GM10248 (cell line): ENCODE data around the gene ADAM22.

ENCODE experiments used
- CTCF ChIA-PET: fragments of 300-600 bp; sonication (Branson Sonifier 250); formaldehyde crosslinking; extraction: SDS; loops from one replicate; lab custom pipeline; 2021; ENCODE audit warnings: antibody characterized with exemption; lab: Yijun Ruan, JAX
- POLR2A ChIA-PET: fragments of 350-650 bp; sonication (Branson Sonifier 250); formaldehyde crosslinking; extraction: SDS; loops from one replicate; lab custom pipeline; 2020; ENCODE audit warnings: antibody characterized with exemption; lab: Yijun Ruan, JAX
- DNase-seq: peaks from one replicate; pipeline ENCODE4 v3.0.0; 2012; ENCODE audit errors: extremely low spot score
- TF ChIP-seq, protein P1 (sequence below): IDR thresholded peaks from 2 replicates; pipeline ENCODE4 v1.5.1; 2012; ENCODE audit warnings: mild to moderate bottlenecking, low read depth; ENCODE audit errors: extremely low read depth, missing control alignments, control extremely low read depth

The ADAM22 gene

DNA sequence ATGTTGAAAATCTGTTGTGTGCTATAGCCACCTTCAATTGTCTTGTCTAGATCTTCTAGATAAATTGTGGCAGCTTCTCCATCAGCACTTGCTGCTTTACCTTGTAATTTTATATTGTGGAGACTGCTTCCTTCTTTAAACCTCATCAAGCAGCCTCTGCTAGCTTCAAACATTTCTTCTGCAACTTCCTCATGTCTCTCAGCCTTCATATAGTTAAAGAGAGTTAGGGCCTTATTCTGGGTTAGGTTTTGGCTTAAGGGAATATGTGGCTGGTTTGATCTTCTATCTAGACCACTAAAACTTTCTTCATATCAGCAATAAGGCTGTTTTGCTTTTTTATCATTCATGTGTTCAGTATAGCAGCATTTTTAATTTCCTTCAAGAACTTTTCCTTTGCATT lies 128.2 kb downstream of the ADAM22 start:
- ChIA-PET CTCF (interaction anchor here (1.0 to 2.3 kb wide), 2 partner anchors 11 to 19 kb away, joined by 3 to 9 read pairs; no protein-coding TSS in a partner anchor), POLR2A (interaction anchor here (0.6 kb wide), 1 partner anchor 33 kb away, joined by 3 read pairs; no protein-coding TSS in a partner anchor)
- DNase-seq, result no peak
- TF ChIP-seq, protein P1, sequence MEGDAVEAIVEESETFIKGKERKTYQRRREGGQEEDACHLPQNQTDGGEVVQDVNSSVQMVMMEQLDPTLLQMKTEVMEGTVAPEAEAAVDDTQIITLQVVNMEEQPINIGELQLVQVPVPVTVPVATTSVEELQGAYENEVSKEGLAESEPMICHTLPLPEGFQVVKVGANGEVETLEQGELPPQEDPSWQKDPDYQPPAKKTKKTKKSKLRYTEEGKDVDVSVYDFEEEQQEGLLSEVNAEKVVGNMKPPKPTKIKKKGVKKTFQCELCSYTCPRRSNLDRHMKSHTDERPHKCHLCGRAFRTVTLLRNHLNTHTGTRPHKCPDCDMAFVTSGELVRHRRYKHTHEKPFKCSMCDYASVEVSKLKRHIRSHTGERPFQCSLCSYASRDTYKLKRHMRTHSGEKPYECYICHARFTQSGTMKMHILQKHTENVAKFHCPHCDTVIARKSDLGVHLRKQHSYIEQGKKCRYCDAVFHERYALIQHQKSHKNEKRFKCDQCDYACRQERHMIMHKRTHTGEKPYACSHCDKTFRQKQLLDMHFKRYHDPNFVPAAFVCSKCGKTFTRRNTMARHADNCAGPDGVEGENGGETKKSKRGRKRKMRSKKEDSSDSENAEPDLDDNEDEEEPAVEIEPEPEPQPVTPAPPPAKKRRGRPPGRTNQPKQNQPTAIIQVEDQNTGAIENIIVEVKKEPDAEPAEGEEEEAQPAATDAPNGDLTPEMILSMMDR, result no peak

DNA sequence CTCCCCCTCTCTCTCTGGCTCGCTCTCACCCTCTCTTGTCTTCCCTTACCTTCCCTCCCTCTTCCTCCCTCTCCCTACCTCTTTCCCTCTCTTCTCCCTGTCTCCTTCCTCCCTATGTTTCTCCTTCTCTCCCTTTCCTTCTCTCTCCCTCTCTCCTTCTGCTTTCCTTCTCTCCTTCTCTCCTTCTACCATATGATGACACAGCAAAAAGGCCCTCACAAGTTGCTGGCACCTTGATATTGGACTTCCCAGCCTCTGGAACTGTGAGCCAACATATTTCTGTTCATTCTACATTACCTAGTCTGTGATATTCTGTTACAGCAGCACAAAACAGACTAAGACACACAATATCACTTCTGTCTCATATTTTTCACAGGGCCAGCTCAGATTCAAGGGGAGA lies 135.0 kb downstream of the ADAM22 start:
- TF ChIP-seq, protein P1, result no peak
- DNase-seq, result no peak
- POLR2A ChIA-PET, result no interaction called here
- CTCF ChIA-PET, result interaction anchor here (1.1 to 1.8 kb wide), 5 partner anchors 10 to 24 kb away, joined by 3 to 5 read pairs (median 3); no protein-coding TSS in a partner anchor

DNA sequence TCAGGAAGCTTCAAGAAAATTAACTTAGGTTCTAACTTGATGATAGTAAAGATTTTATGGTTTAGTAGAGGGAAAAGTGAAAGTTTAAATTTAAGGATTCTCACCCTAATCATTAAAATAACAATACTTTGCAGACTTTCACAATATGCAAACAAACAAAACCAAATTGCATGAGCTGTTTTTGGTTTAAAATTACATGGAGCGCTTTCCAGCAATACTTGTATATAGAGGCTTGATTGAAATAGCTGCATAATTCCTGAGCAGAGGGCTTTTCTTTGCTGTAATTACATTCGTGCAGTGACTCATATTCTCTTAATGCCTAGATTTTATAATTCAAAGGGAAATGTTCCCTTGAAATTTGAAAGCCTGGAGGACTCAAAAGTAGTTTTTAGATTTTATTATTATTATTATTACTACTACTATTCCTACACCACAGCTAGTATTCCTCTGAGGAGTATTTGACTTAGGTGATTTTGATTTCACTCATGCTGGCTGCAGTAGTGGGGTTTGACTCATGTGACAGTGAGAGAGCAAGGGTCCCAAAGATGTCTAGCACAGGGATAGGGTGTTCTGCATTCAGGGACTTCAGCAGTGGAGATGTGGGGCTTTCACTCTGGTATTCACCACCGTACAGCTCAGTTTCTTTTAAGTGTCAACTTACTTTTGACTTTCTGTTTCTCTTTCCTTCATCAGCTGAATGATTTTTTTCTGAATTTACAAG lies 138.1 kb downstream of the ADAM22 start:
- DNase-seq, result peak; percentile 23
- CTCF ChIA-PET, result interaction anchor here (1.0 to 2.4 kb wide), 10 partner anchors 10 to 43 kb away, joined by 3 to 9 read pairs (median 4); no protein-coding TSS in a partner anchor
- POLR2A ChIA-PET, result no interaction called here
- TF ChIP-seq, protein P1, result no peak

DNA sequence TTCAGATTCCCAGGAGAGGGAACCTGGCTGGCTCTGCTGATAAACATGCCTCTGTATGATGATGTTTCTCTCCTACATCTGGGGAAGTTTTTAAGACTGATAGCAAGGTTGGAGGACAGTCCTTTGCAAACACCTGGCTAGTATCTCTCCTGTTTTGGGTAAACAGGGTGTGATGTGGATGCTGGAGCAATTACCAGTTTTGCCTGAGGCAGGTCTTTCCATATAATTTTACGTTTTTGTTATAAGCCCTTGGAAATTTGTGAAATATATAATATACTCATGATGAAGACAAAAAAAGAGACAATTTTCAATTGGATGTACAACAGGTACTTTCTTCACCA lies 138.6 kb downstream of the ADAM22 start:
- POLR2A ChIA-PET, result no interaction called here
- TF ChIP-seq, protein P1, result no peak
- DNase-seq, result no peak
- CTCF ChIA-PET, result interaction anchor here (1.1 to 2.4 kb wide), 8 partner anchors 11 to 39 kb away, joined by 3 to 9 read pairs (median 4); no protein-coding TSS in a partner anchor

DNA sequence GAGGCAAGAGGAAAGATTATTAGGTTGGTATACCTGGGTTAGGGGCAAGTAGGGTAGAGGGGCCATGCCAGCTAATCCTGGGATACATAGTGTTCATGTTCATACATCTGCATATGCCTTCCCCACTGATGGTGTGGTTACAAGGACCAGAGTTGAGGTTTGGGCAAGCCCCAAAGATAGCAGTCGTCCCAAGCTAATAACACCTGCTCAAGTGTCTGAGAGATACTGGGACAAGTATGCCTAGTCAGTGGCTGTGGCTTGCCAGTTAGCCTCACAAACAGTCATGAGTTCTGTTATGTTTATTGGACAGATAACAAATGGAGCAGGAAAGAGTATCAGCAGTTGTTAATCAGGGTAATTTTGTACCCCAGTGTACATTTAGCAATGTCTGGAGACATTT lies 139.6 kb downstream of the ADAM22 start:
- POLR2A ChIA-PET, result no interaction called here
- no peak for DNase-seq
- TF ChIP-seq, protein P1, result no peak
- CTCF ChIA-PET, result interaction anchor here (0.9 to 2.4 kb wide), 4 partner anchors 11 to 33 kb away, joined by 3 to 9 read pairs (median 4); no protein-coding TSS in a partner anchor

DNA sequence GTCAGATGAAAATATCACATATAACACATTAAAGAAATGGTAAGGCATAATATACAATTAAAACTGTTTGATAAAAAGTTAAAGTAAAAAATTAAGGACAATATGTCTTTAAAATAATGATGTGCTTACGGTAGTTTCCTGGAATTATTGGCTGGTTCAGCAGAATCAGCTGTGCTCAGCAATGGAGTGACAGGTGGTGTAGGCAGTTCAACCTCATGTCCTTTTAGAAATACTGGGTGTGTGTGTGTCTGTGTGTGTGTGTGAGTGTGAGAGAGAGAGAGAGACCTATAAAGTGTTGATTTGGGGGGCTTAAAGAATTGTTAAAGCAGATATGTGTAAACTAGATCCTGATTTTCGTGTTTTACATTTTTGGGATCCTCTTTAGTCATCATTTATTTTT lies 141.2 kb downstream of the ADAM22 start:
- TF ChIP-seq, protein P1, result no peak
- no peak for DNase-seq
- CTCF ChIA-PET, result no interaction called here
- POLR2A ChIA-PET, result no interaction called here
